OCI-LY3 (cell line): Measurements from ENCODE around the gene C11orf97.

Source experiments
- H2AFZ ChIP-seq: fragments of 200-600, 300-600 bp; shearing (Covaris generic); 2 replicates; pipeline ENCODE4 v1.6.0; 2014; ENCODE audit warnings: antibody characterized with exemption, low read depth, low read length
- H3K27ac ChIP-seq: fragments of 200-600, 300-600 bp; sonication (generic); 2 replicates; pipeline ENCODE4 v1.5.1; 2014; ENCODE audit warnings: mild to moderate bottlenecking, low read length, moderate library complexity, mixed read lengths
- H3K27me3 ChIP-seq: fragments of 200-600, 300-600 bp; sonication (generic); 2 replicates; pipeline ENCODE4 v1.6.1; 2014; ENCODE audit warnings: low read depth, low read length, mixed read lengths
- H3K36me3 ChIP-seq: fragments of 200-600, 300-600 bp; sonication (generic); replicated peaks from 2 replicates; pipeline ENCODE3; 2014; ENCODE audit warnings: low read depth, low read length, mixed read lengths
- H3K4me1 ChIP-seq: fragments of 300-600, 200-600 bp; sonication (generic); 2 replicates; pipeline ENCODE4 v1.6.1; 2014; ENCODE audit warnings: low read length, mixed read lengths
- H3K4me2 ChIP-seq: fragments of 200-600, 300-600 bp; sonication (generic); 2 replicates; pipeline ENCODE4 v1.6.1; 2014; ENCODE audit warnings: low read length, mixed read lengths
- H3K4me3 ChIP-seq: fragments of 300-600, 200-600 bp; sonication (generic); 2 replicates; pipeline ENCODE4 v1.5.1; 2014; ENCODE audit warnings: antibody characterized with exemption, mild to moderate bottlenecking, low read length, moderate library complexity
- H3K79me2 ChIP-seq: fragments of 300-600, 200-600 bp; shearing (Covaris generic); 2 replicates; pipeline ENCODE4 v1.6.1; 2014; ENCODE audit warnings: mild to moderate bottlenecking, low read length, mixed read lengths
- H3K9ac ChIP-seq: fragments of 300-600, 200-600 bp; shearing (Covaris generic); 2 replicates; pipeline ENCODE4 v1.6.0; 2014; ENCODE audit warnings: mild to moderate bottlenecking, low read length, moderate library complexity
- H3K9me3 ChIP-seq: fragments of 200-600, 300-600 bp; shearing (Covaris generic); 2 replicates; pipeline ENCODE4 v1.6.1; 2014; ENCODE audit warnings: low read length, mixed read lengths; ENCODE audit not compliant: insufficient read depth
- H4K20me1 ChIP-seq: fragments of 200-600, 300-600 bp; sonication (generic); 2 replicates; pipeline ENCODE4 v1.6.1; 2016; ENCODE audit warnings: low read length, mixed read lengths; ENCODE audit not compliant: insufficient read depth
- EZH2phosphoT487 ChIP-seq: fragments of 200-600 bp; shearing (Covaris generic); IDR thresholded peaks from 2 replicates; pipeline ENCODE4 v1.6.1; 2018; ENCODE audit warnings: antibody characterized with exemption, mixed run types, low read depth
- TF ChIP-seq, protein P1 (sequence below): fragments of 200-600, 300-600 bp; sonication (generic); IDR thresholded peaks from 2 replicates; pipeline ENCODE4 v1.5.1; 2014; ENCODE audit warnings: antibody characterized with exemption, low read length, low read depth

Gene C11orf97

DNA sequence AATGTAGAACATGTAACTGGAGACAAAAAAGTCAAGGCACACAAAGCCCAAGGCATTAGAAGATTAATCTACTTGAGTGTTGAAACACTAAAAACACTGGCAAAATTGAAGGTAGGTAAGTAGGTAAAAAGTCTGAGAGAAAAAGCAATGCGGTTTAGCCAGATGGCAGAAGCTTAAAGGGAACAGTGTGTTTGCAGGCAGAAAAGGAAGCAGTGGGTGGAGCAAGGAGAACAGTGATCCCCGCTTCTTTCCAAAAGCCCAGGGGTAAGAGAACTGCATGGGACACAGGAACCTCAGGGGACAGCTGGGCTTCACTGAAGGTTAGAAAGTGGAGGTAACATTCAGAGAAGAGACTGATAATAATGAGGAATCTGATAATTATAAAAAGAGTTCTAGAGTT is 34.6 kb upstream of the C11orf97 start:
- Histone ChIP-seq H3K36me3 (peaks cover 63% of the 10 kb centered on the region), H3K4me3 (no peak overlapping the region)

DNA sequence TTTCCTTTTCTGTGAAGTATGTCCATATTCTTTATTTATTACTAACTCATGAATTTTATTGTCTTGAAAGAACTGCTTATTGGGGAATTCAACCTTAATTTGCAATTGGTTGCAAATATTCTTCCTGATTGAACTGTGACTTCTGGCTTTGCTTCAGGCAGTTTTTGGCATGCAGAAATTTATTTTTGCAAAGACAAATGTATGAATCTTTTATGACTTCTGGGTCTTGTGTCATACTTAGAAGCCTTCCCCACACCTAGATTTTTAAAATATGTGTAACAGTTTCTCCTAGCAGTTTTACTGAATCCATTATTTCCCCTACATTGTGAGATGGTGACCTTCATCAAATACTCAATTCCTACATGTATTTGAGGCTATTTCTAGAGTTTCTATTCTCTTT is 30.9 kb upstream of the C11orf97 start:
- Histone ChIP-seq H3K4me3 (no peak overlapping the region), H3K27me3 (no peaks in the 10 kb centered on the region), H3K4me1 (no peaks in the 10 kb centered on the region), H3K9ac (no peak overlapping the region), H3K36me3 (peaks cover 60% of the 10 kb centered on the region), H3K79me2 (no peaks in the 10 kb centered on the region), H3K9me3 (no peaks in the 10 kb centered on the region), H2AFZ (no peak overlapping the region), H4K20me1 (no peaks in the 10 kb centered on the region), H3K4me2 (no peak overlapping the region), H3K27ac (no peak overlapping the region)
- TF ChIP-seq, protein P1, sequence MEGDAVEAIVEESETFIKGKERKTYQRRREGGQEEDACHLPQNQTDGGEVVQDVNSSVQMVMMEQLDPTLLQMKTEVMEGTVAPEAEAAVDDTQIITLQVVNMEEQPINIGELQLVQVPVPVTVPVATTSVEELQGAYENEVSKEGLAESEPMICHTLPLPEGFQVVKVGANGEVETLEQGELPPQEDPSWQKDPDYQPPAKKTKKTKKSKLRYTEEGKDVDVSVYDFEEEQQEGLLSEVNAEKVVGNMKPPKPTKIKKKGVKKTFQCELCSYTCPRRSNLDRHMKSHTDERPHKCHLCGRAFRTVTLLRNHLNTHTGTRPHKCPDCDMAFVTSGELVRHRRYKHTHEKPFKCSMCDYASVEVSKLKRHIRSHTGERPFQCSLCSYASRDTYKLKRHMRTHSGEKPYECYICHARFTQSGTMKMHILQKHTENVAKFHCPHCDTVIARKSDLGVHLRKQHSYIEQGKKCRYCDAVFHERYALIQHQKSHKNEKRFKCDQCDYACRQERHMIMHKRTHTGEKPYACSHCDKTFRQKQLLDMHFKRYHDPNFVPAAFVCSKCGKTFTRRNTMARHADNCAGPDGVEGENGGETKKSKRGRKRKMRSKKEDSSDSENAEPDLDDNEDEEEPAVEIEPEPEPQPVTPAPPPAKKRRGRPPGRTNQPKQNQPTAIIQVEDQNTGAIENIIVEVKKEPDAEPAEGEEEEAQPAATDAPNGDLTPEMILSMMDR: no peak
- TF ChIP-seq EZH2phosphoT487: no peak

More for the DNA sequence above, 34.6 kb upstream of the C11orf97 start:
- Histone ChIP-seq H3K4me2 (no peak overlapping the region), H3K4me1 (peaks cover 22% of the 10 kb centered on the region), H3K9me3 (no peaks in the 10 kb centered on the region), H3K27me3 (no peaks in the 10 kb centered on the region), H3K9ac (no peak overlapping the region), H3K27ac (no peak overlapping the region), H4K20me1 (no peaks in the 10 kb centered on the region), H2AFZ (no peak overlapping the region), H3K79me2 (no peaks in the 10 kb centered on the region)
- TF ChIP-seq, protein P1: no peak
- no peak for TF ChIP-seq EZH2phosphoT487

DNA sequence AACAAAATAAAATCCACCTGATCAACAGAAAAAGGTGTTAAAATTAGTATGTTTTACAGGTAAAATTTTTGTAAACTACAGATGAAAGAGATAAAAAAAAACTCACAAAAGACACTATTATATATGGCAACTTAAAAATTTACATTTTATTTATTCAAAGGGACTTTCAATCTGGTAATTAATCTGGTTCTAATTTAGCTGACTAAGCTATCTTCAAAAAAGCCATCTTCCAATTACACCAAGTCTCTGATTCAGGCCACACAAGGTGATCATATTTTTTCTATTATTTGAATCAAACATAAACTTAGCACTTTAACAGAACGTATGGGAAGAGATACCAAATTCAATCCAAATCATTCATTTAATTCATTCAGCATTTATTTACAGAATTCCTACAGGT is 26.2 kb upstream of the C11orf97 start:
- H4K20me1 ChIP-seq: no peaks in the 10 kb centered on the region
- no peak overlapping the region for H3K4me3 ChIP-seq
- no peak overlapping the region for H3K27ac ChIP-seq
- H3K9ac ChIP-seq: no peak overlapping the region
- no peaks in the 10 kb centered on the region for H3K4me1 ChIP-seq
- TF ChIP-seq, protein P1: no peak
- TF ChIP-seq EZH2phosphoT487: no peak
- H3K36me3 ChIP-seq: peaks cover 71% of the 10 kb centered on the region
- no peak overlapping the region for H3K4me2 ChIP-seq
- H3K79me2 ChIP-seq: peaks cover 1% of the 10 kb centered on the region; the same call in 1 of the 2 replicates
- no peaks in the 10 kb centered on the region for H3K27me3 ChIP-seq
- H3K9me3 ChIP-seq: no peaks in the 10 kb centered on the region
- no peak overlapping the region for H2AFZ ChIP-seq

DNA sequence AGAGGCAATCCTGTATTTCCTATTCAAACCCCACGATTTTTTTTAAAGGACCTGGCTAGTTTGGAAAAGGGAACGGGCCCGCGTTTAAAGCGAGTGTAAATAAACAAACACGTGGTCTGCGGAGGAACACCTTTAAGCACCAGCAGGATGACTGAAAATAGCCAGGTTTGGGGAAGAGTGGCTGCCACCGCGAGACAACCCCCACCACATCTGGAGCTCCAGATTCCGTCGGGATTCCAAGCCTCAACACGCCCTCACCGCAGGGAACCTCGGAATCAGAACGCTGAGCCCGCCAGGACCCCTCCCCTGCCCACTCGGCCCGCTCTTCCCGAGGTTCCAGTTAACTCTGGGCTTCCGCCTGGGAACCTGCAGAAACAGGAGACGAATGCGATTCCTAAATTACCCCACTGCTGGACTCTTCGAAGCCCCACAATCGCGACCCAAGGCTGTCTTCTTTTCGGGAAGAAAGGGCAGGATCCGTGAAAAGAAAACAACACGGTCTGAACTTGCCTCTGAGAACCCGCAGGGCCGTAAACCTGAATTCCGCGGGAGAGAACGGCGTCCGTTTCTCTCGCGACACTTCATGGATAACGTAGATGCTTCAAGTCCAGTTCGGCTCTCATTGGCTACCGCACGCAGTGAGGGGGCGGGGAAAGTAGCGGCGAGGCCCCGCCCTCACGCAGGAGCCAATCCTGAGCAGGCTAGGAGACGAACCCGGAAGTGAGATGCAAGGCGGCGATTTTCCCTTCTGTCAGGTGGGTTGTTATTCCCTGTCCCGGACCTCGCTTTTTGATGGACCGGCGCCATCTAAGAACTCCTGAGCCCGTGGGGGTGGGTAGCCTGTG is 18.8 kb upstream of the C11orf97 start, which contains the start of the genes ANKRD49 and MRE11:
Gene ANKRD49, plus strand, starts transcription at position 704 of the 845 bp plus-strand sequence. CDS start 2,710 bp downstream, outside the sequence.
Gene MRE11, minus strand, starts transcription at position 564 of the 845 bp plus-strand sequence. CDS start 1,043 bp downstream, outside the sequence.
- H3K9me3 ChIP-seq: no peaks in the 10 kb centered on the region
- H4K20me1 ChIP-seq: no peaks in the 10 kb centered on the region
- H3K9ac ChIP-seq: peak within 1 kb of the TSS; percentile 89
- H3K4me2 ChIP-seq: peak within 1 kb of the TSS; percentile 85
- H2AFZ ChIP-seq: peak within 1 kb of the TSS; percentile 83
- H3K27me3 ChIP-seq: no peaks in the 10 kb centered on the region
- H3K79me2 ChIP-seq: peaks cover 47% of the 10 kb centered on the region
- peaks cover 21% of the 10 kb centered on the region for H3K4me1 ChIP-seq
- TF ChIP-seq, protein P1: no peak
- no peak for TF ChIP-seq EZH2phosphoT487
- H3K4me3 ChIP-seq: peak within 1 kb of the TSS; percentile 86
- H3K27ac ChIP-seq: peak within 1 kb of the TSS; percentile 53
- peaks cover 31% of the 10 kb centered on the region for H3K36me3 ChIP-seq
